Endothelial cell (in vitro differentiated cells): ENCODE measurements around the gene ID3. TPM values are rescaled to one million over a fixed set of nuclear protein-coding genes. Genes with fewer than 3 reads are reported as not detected.

Experiments
- DNase-seq: peaks from one replicate; pipeline ENCODE4 v3.0.0; 2021; ENCODE audit warnings: low spot score
- H3K27ac Mint-ChIP-seq: one replicate; pipeline ENCODE4 v1.8.0; 2021; ENCODE audit warnings: mixed read lengths, inconsistent platforms; ENCODE audit not compliant: unreplicated experiment
- H3K27me3 Mint-ChIP-seq: one replicate; pipeline ENCODE4 v1.8.0; 2021; ENCODE audit warnings: mild to moderate bottlenecking, moderate library complexity, mixed read lengths, inconsistent platforms; ENCODE audit not compliant: unreplicated experiment
- H3K36me3 Mint-ChIP-seq: one replicate; pipeline ENCODE4 v1.8.0; 2021; ENCODE audit warnings: mild to moderate bottlenecking, low read depth, mixed read lengths, inconsistent platforms; ENCODE audit not compliant: unreplicated experiment
- H3K4me1 Mint-ChIP-seq: one replicate; pipeline ENCODE4 v1.8.0; 2021; ENCODE audit warnings: mild to moderate bottlenecking, mixed read lengths, inconsistent platforms; ENCODE audit not compliant: unreplicated experiment
- H3K4me3 Mint-ChIP-seq: one replicate; pipeline ENCODE4 v1.8.0; 2021; ENCODE audit warnings: mild to moderate bottlenecking, mixed read lengths, inconsistent platforms; ENCODE audit not compliant: unreplicated experiment
- H3K9me3 Mint-ChIP-seq: one replicate; pipeline ENCODE4 v1.8.0; 2021; ENCODE audit warnings: mixed read lengths, inconsistent platforms; ENCODE audit not compliant: unreplicated experiment
- CTCF ChIP-seq: fragments of 200-600 bp; sonication (generic); IDR thresholded peaks from one replicate; pipeline ENCODE4 v1.5.0; 2021; ENCODE audit warnings: antibody characterized with exemption; ENCODE audit not compliant: unreplicated experiment
- total RNA-seq: library from RNA; stranded (reverse); fragmentation: NEBNext Ultra II Directional; extraction: Animal tissue kit (Norgen Biotek cat#: 25700); gene quantifications from one replicate; pipeline ENCODE4 v1.2.1, GENCODE V29; 2021; ENCODE audit not compliant: unreplicated experiment

Gene ID3
- total RNA-seq, 1 donor from 2014 or later = 240 TPM

DNA sequence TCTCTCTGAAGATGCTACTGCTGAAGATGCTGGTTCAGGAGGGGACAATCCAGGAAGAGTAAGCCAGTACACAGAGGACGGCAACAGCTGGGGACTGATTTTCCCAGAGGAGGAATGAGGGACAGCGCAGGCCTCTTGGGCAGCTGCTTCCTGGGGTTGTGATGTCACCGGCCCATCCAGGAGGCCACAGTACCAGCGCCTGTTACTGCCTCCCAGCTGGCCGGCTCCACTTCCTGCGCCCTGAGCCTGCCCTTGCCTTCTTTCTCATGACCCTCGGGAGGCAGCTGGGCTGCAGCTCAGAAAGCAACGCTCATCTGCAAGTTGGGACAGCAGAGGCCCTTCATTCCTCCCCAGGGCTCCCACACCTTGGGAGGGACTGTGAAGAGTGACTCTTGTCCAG lies 21.9 kb upstream of the ID3 start:
- H3K9me3 Mint-ChIP-seq = no peaks in the 10 kb centered on the region
- H3K4me1 Mint-ChIP-seq = peaks cover 5% of the 10 kb centered on the region
- DNase-seq = peak; percentile 14
- no peak for TF ChIP-seq CTCF
- H3K4me3 Mint-ChIP-seq = no peak overlapping the region
- H3K27me3 Mint-ChIP-seq = peaks cover 3% of the 10 kb centered on the region
- no peak overlapping the region for H3K27ac Mint-ChIP-seq
- no peaks in the 10 kb centered on the region for H3K36me3 Mint-ChIP-seq

DNA sequence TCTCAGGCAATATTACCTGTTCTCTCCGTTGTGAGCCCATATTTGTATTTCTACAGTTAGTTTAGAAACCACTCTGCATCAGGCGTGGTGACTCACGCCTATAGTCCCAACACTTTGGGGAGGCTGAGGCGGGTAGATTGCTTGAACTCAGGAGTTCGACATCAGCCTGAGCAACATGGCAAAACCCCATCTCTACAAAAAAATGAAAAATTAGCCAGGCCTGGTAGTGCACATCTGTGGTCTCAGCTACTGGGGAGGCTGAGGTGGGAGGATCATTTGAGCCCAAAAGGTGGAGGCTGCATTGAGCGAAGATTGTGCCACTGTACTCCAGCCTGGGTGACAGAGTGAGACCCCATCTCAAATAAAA lies 19.7 kb upstream of the ID3 start:
- Mint-ChIP-seq H3K27ac (no peak overlapping the region), H3K27me3 (peaks cover 8% of the 10 kb centered on the region), H3K36me3 (peaks cover 9% of the 10 kb centered on the region), H3K9me3 (no peaks in the 10 kb centered on the region), H3K4me3 (no peak overlapping the region), H3K4me1 (peaks cover 8% of the 10 kb centered on the region)
- no peak for TF ChIP-seq CTCF
- no peak for DNase-seq

DNA sequence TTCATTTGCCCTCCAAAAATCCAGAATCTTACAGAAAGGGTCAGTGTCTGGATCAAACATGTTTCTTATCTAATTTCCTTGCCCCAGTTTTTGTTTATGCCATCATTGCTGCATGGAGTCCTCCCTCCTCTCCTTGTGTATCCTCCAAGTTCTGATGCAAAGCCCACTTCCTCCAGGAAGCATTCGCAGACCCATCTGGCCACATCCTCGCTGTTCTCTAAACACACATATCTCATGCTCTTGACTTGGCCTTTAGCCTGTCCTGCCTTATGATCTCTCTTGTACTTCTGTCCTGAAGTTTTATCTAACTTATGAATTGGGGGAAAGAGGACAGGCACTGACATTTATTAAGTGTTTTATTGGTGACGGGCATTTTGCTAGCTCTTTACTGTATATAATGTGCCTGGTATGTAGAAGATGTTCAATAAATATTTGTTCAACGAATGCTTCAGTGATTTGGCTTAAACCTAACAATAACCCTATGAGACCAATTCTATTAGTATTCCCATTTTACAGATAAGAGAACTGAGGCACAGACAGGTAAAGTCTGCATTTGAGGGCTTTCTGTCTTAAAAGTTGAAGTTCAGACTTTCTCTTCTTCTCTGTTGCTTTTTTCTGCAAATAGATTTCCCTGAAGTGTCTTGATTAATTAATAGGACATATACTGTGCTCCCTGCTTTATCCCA lies 19.2 kb upstream of the ID3 start:
- H3K27ac Mint-ChIP-seq = no peak overlapping the region
- no peak for TF ChIP-seq CTCF
- H3K27me3 Mint-ChIP-seq = peaks cover 8% of the 10 kb centered on the region
- no peak for DNase-seq
- H3K4me3 Mint-ChIP-seq = no peak overlapping the region
- H3K9me3 Mint-ChIP-seq = no peaks in the 10 kb centered on the region
- peaks cover 8% of the 10 kb centered on the region for H3K4me1 Mint-ChIP-seq
- H3K36me3 Mint-ChIP-seq = peaks cover 9% of the 10 kb centered on the region

DNA sequence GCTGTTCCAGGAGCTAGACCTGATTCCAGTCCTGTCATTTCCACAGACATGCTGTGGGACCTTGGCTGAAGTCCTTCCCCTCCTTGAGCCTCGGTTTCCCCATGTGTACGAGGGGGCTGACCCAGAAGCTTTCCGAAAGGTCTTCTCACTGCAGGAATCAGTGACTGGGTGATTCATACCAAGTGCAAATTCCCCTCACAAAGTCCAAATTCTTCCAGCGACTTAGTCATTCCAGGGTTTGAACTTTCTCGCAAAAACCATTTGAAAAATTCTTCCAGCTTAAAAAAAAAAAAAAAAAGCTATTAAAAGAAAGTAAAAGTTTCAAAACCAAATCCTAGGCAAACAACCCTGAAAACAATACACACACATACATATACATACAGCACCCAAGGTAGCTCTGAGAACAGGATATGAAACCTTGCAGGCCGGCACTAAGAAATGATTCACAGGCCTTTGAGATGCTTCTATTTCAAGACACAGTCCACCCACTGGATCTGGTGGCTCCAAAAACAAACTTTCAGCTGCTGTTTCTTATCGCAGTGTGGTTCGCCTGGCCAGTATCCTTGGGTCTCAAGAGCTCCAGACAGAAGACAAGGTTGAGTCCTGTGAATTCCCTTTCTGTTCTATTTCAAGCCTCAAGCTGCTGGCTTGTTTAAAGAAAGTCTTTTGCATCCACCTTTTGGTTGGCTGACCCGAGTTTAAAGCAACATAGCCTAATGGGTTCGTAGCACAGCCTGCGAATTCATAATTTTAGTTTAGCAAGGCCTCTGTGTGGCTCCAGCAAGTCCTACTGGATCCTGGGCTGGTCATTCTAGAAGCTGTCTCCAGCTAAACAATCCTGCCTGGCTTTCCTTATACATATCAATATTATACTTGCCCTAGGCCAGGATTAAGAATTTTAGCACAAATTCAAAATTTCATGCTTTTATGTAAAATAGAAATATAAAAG lies 18.0 kb upstream of the ID3 start:
- Mint-ChIP-seq H3K4me1 (peaks cover 8% of the 10 kb centered on the region), H3K27ac (no peak overlapping the region)
- no peak for DNase-seq

More for the DNA sequence above, 18.0 kb upstream of the ID3 start:
- Mint-ChIP-seq H3K4me3 (no peak overlapping the region), H3K27me3 (peaks cover 8% of the 10 kb centered on the region), H3K36me3 (peaks cover 9% of the 10 kb centered on the region), H3K9me3 (no peaks in the 10 kb centered on the region)
- TF ChIP-seq CTCF = no peak
